NCI-H187 (cell line): ENCODE measurements around the gene FOSL1.

Source experiments
- DNase-seq, 2 experiments: peaks; one replicate each; lab custom pipeline; 2025; lab: John Stamatoyannopoulos, UW

The FOSL1 gene

DNA sequence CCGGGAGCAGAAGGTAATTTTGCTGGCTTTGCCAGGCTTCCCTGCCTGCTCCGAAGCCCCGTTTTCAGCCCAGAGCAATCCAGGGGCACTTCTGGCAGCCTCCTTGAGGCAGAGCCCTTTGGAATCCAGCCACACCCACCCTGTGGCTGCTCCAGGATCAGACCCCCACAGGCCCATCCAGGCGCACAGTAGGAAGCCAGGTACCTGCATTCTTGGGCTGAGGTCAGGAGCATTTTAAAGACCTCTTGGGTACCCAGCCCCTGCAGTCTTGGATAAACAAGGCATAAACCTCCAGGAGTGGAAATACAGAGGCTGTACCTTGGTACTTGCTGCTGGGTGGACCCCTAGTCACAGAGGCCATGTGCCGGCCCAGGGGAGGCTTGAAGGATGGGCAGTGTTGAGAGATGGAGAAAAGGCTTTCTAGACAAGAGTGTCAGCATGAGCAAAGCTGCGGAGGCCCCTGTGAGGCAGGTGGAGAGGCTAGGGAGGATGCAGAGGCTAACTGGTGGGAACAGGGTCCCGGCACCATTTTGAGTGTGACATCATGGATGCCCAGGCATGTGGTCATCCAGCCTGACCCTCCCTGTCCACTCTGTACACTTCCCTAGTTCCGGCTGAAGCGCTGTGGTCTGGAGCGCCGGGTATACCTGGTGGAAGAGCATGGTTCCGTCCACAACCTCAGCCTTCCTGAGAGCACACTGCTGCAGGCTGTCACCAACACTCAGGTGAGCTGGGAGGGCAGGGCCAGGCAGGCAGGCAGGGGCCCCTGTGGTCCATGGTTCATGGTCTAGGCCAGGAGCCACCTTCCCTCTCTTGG lies 36.1 kb downstream of the FOSL1 start:
- DNase-seq, result no peak

- DNase-seq, result no peak
Measured at GRCh38 chr11:65862941-65863888, 37.0 kb downstream of the FOSL1 start.

DNA sequence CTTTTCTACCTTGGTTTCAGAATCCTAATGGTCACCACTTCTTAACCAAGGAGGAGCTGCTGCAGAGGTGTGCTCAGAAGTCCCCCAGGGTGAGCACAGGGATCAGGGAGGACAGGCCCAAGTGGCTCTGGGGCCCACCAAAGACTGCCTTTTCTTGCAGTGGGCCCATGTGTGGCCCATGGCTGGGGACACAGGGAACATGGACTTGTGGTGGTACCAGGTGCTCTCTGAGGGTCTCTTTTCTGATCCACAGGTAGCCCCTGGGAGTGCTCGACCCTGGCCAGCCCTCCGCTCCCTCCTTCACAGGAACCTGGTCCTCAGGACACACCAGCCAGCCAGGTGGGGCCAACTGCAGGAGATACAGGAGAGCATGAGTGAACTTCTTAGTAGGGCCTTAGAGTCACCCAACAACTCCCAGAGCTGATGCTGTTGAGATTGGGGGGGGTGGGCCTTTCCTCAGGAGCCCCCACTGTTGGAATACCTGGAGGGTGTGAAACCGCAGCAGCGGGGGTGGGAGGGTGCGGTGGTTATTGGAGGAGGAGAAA lies 37.9 kb downstream of the FOSL1 start:
- DNase-seq, result no peak

DNA sequence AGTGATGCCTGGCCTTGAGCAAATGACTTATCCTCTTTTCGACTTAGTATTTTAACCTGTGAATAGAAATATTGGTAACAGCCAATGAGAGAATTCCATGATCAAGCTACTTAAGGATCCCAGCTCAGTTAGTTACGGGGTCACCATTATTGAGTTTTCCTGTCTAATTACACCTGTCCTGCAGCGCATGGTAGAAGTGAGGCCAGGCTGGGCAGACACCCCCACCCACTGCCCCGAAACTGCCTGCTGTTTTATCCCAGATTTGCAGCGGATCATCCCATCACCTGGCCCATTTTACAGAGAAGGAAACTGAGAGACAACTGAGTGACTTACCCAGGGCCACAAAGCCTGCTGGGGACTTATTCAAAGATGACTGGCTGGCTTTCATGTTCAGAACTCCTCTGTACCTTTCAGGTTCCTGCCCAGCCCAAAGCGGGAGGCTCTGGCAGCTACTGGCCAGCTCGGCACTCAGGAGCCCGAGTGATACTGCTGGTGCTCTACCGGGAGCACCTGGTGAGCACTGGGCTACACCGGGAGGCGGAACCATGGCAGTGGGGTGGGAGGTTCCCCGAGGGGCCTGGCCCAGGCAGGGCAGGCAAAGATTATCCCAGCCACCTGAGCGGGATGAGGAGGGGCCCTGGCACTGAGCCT lies 38.5 kb downstream of the FOSL1 start:
- DNase-seq, result no peak

- no peak for DNase-seq
Measured at GRCh38 chr11:65861165-65861505, 39.1 kb downstream of the FOSL1 start.

DNA sequence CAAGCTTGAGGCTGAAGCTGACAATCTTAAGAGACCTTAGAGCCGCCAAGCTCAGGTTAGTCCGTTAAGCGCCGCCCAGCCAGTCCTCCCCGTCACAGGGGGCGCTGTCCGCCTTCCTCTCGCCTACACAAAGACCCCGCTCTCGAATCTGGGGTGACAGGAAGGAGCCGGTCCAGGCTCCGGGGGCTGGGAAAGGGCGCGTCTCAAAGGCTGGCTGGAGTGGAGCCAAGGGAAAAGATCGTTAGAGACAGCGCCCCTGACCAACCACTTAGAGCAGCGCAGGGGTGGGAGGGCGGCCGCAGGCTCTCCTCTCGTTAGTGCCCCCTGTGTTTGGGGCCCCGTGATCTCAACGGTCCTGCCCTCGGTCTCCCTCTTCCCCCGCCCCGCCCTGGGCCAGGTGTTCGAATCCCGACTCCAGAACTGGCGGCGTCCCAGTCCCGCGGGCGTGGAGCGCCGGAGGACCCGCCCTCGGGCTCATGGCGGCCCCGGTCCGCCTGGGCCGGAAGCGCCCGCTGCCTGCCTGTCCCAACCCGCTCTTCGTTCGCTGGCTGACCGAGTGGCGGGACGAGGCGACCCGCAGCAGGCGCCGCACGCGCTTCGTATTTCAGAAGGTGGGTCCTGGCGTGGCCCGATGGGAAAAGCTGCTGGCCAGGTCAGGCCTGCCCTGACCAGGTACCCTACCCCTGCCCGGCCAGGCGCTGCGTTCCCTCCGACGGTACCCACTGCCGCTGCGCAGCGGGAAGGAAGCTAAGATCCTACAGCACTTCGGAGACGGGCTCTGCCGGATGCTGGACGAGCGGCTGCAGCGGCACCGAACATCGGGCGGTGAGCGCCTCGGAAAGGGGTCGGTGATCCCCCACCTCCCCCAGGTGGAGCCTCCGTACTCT lies 39.7 kb downstream of the FOSL1 start, which contains the start of gene MUS81:
MUS81 (plus strand) TSS at position 156 of the 887 bp plus-strand sequence; CDS start at position 477, 321 bp downstream.
- peak; percentile 90 to 92 for DNase-seq

GRCh38 chr11:65859812-65860277 lies 40.3 kb downstream of the FOSL1 start:
- no peak for DNase-seq

GRCh38 chr11:65859095-65859811 lies 40.9 kb downstream of the FOSL1 start:
- DNase-seq, result peak; percentile 90 to 96

DNA sequence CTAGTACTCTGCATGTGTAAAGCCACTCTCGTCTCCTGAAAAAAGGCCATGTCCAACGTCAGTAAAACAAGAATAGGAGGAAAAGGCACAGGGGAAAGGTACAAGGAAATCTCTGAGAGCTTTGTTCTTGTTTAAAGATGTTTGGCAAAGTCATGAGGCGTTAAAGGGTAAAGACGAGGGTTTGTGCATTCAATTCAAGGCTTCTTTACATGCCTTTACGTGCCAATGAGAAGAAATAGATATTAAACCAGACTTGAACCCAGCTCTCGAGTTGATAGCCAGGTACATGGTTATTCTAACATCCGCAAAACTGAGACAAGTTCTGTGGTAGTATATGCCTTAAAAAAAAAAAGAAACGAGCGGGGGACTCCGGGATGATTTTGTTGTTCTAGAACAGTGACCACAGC lies 41.5 kb downstream of the FOSL1 start:
- no peak for DNase-seq

- DNase-seq, result peak; percentile 80 to 94
Measured at GRCh38 chr11:65857853-65858680, 42.1 kb downstream of the FOSL1 start, which contains the start of gene CFL1. TSS of gene CFL1 (minus strand) at chr11:65858180. CDS start at chr11:65858099, 81 bp downstream.

GRCh38 chr11:65857500-65857852 lies 42.7 kb downstream of the FOSL1 start:
- peak in 1 of 2 experiments; percentile 21 for DNase-seq

DNA sequence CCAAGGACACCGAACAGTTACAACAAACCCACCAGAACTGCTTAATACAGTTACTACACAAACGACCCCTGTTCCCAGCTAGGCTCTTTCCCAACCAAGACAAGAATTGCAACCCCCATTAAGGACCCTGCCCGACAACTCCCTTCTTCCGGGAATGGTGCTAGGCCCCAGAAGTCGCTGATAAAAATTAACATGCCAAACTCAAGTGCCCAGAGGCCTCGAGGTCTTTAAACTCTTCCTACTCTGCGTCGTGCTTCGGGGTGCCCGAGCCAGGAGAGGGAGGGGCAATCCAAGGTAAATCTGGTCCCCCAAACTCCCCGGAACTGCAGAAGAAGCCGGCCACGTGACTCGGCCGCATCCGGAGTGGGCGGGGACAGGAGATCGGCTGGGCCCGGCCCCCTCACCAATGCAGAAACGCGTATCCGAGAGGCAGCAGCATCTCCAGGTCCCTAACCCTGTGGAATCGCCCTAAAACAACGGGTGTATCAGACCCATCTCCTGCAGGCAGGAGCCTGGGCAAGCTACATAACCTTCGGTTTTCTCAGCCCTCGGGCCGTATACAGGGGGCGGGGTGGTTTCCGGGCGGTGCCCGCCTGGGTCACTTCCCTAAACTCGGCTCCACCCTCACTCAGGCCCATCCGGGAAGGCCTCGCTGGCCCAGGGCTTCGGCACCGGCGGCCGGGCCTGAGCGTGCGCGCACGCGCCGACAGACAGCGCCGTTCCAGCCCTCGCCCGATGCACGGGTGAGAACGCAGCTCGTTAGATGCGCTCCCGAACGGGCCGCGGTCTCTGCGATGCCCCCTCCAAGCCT lies 43.3 kb downstream of the FOSL1 start:
- DNase-seq, result no peak

GRCh38 chr11:65855927-65856363 lies 44.2 kb downstream of the FOSL1 start:
- no peak for DNase-seq

DNA sequence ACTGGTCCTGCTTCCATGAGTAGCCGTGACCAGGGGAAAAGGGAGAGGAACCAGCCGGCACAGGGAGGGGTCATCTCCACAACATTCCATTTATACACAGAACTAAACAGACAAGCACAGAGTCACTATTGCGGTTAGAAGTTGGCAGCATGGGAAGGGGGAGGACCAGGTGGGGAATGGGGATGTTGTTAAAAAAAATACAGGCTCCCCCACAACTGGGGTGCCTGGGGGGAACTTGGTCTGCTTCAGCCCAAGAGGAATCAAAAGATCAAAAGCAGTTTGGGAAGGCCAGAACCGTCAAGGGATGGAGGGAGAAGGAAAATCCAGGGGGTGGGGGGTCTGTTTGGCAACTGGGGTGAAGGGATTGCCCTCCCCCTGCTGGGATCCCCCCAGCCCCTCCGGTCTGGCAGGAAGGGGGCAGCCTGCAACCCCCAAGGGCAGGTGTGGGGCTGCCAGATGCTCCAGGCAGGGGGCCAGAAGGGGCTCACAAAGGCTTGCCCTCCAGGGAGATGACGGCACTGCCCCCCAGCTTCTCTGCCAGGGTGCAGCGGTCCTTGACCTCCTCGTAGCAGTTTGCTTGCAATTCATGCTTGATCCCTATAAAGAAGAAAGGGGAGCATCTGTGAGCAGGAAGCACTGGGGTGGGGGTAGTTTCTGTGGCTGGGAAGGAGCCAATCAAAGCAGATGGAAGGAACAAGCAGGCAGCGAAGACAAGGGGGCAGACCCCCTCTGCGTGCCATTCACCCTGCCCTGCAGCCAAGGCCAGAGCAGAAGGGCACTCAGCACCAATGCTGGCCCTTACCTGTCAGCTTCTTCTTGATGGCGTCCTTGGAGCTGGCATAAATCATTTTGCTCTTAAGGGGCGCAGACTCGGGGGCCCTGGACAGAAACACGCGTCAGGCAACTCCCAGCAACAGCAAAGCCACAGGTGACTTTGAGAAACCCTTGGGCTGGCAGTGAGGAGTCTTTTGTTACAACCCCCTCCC lies 45.0 kb downstream of the FOSL1 start:
- DNase-seq, result no peak

DNA sequence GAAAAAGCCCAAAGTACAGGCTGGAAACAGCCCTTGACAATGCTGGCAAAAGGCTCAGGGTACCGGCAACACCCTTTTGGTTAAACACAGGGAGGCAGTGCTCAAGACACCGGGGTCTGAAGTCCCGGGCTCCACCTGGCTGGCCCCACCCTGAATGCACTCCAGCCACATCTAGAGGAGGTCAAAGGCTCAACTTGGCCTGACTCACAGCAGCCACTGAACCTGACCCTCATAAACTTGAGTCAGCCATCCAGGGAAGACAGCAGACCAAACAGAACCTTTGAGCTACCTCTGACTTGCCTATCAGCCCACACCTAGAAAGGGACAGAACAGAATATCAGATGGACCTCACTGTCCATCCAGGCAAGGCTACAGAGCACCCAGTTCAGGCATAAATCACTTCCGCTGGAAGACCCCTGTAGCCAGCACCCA lies 46.0 kb downstream of the FOSL1 start:
- no peak for DNase-seq

GRCh38 chr11:65853246-65853979 lies 46.8 kb downstream of the FOSL1 start:
- DNase-seq, result no peak
